NCI-H2081 (cell line): Measurements from ENCODE around the gene TRIM49B.
"Not testable (repeated sequence)": the region's sequence is repeated elsewhere in the genome, so short reads cannot be mapped to it uniquely, and the experiment has no call there.

Experiments used
- DNase-seq, 2 experiments: peaks; one replicate each; lab custom pipeline; 2025; lab: John Stamatoyannopoulos, UW

The TRIM49B gene, protein sequence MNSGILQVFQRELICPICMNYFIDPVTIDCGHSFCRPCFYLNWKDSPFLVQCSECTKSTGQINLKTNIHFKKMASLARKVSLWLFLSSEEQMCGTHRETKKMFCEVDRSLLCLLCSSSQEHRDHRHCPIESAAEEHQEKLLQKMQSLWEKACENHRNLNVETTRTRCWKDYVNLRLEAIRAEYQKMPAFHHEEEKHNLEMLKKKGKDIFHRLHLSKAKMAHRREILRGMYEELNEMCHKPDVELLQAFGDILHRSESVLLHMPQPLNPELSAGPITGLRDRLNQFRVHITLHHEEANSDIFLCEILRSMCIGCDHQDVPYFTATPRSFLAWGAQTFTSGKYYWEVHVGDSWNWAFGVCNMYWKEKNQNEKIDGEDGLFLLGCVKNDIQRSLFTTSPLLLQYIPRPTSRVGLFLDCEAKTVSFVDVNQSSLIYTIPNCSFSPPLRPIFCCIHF

DNA sequence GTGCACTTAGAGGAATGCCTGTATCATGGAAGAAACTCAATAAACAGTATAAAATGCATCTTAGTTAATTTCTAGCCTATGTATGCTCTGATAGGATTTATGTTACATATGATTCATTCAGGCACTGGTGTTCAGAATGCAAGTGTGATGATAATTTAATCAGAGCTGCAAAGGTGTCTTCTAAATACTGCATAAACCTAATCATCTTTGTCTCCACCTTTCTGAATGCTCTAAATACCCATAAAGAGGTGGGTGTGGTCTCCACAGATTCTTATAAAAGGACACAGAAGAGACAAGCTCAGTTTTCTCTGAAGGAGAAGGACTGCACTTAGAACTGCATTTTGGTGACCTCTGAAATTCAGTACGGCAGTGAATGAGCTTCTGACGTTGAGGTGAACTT is at the start of gene TRIM49B:
Gene TRIM49B (plus strand): TSS at position 301 of the 400 bp plus-strand sequence. CDS start 2,777 bp downstream, outside the sequence.
- DNase-seq: not testable (repeated sequence)

DNA sequence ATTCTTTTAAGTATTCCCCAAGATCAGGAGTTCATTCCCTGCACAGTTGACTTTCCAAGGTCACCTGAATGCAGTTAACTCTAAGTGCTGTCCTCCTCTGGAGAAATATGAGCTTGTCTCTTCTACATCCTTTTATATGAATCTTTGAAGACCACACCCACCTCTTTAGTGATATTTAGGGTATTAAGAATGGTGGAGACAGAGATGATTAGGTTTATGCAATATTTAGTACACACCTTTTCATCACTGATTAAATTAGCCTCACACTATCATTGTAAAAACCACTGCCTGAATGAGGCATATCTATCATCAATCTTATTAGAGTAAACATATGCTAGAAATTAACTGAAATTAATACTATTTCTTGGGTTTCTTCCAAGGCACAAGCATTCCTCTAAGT is 44.8 kb upstream of the TRIM49B start, which contains the start of gene TRIM51G:
Gene TRIM51G (minus strand): TSS at position 101 of the 400 bp plus-strand sequence. CDS start 2,190 bp downstream, outside the sequence.
- not testable (repeated sequence) for DNase-seq

DNA sequence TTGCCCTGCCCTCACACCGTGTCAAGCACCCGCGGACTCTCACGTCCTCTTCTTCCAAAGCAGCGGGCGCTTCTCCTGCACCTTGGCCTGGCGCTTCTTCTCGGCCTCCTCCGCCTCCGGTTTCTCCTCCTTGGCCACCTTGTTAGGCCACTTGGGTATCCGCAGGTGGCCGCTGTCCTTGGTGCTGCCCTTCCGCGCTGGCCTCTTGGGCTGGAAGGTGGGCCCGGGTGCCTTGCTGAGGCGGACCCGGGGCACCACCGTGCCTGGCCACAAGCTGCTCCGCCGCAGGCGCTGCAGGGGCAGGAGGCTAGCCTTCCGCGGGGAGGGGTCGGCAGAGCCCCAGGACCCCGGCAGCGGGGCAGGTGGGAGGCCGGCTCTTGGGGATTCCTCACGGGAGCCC is 19.6 kb downstream of the TRIM49B start:
- not testable (repeated sequence) for DNase-seq

DNA sequence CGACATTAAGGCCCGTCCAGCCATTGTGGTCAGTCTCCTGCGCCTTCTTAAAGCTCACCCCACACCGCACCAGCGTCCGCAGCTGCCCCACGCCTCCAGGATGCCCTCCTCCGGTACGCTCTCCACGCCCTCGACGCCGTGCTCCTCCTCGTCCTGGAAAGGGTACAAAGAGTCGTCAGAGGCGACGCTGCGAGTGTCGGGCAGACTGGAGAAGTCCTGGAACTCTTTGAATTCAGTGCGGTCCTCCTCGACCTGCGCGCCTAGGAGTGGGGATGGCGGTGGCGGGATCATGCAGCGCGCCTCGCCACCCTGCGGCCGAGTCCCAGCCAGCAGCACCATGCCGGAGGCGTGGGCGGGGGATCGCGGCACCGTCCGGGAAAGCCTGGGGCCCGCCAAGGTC is 21.2 kb downstream of the TRIM49B start:
- not testable (repeated sequence) for DNase-seq

DNA sequence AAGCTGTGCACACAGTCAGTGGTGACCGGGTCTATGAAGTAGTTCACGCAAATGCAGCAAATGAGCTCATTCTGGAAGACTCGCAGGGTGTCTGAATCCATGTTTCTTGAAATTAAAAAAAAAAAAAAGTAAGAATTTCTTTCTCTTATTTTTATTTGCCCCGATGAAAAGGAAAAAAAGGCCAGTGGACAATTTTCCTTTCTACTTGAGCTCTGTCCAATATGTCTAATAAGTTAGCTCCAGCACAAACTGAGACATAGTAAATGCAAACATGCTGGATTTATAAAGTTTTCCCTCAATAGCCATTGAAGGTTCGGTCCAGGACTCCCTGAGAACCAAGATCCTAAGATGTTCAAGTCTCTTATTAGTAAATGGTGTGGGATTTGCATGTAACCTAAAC is 30.4 kb downstream of the TRIM49B start, which contains the start of gene TRIM64C:
Gene TRIM64C (minus strand): TSS at position 101 of the 400 bp plus-strand sequence. CDS start 0 bp downstream, at position 101.
- DNase-seq: not testable (repeated sequence)

DNA sequence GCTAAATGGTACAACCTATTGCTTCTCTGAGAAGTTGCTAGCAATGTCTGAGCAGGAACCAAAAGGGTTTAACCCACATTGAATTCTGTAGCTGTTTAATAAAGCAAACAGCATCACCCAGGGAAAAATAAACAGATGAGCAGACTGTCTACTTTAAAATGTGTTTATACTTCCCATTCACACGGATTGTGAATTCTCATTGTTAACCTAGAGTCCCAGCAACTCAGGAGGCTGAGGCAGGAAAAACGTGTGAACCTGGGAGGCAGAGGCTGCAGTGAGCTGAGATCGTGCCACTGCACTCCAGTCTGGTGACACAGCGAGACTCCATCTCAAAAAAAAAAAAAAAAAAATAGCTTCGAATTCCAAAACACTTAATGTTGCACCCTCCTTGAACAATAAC is 41.3 kb downstream of the TRIM49B start:
- DNase-seq: not testable (repeated sequence)
